Hepatocyte (in vitro differentiated cells): Measurements from ENCODE around the gene PTBP3.

Experiments
- CTCF ChIP-seq: fragments of 200-600 bp; sonication (generic); IDR thresholded peaks from 2 replicates; pipeline ENCODE4 v1.5.1; 2016; ENCODE audit warnings: antibody characterized with exemption, mild to moderate bottlenecking; ENCODE audit not compliant: poor library complexity
- EZH2 ChIP-seq: fragments of 200-600 bp; sonication (generic); IDR thresholded peaks from 2 replicates; pipeline ENCODE4 v1.6.1; 2016; ENCODE audit warnings: antibody characterized with exemption, mild to moderate bottlenecking, borderline replicate concordance

- no peak for TF ChIP-seq CTCF
- TF ChIP-seq EZH2: no peak
Measured at GRCh38 chr9:112341730-112342129, 8.3 kb upstream of the PTBP3 start.
